ENCODE measurements around the gene OSM. TPM values are rescaled to one million over a fixed set of nuclear protein-coding genes. Genes with fewer than 3 reads are reported as not detected.
A peak's percentile ranks its signal among the peaks of the same experiment; 100 is the strongest.

OSM gene
- total and polyA plus RNA-seq, 4 donors = 0.39 to 1.9 (median 0.65) TPM

DNA sequence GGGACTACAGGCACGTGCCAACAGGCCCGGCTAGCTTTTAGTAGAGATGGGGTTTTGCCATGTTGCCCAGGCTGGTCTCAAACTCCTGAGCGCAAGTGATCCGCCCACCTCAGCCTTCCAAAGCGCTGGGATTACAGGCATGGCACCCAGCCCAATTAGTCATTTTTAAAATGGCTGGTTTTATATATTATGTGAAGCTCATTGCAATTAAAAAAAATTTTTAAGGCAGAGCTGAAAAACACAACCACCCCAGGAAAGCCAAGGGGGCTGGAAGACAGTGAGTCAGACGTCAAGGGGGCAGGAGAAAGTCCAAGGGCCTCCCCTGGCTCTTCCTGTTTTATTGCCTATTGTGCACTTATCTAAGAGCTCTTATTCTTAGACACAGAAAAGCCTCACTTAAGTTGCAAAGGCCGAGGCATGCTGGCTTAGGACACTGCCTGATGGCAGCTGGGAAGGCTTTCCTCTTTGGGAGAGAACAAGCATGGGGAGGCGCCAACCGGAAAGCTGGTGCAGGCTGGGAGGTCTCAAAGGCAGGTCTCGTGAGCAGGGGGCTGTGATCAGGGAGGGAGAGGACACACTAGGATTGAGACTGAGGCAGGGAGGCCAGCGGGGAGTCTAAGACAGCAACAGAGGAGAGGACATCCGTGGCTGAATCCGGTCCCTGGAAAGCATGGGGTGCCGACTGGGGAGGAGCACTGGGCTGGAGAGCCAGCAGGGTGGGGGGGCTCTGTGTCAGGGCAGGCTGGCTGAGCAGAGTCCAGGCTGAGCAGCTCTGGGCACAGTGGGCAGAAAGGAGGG, 11.1 kb upstream of the OSM start:
- peak in 1 of 6 donors; percentile 43 for DNase-seq (ENCODE audit: low read depth in 4 of 6, low spot score in 6 of 6)
- Histone ChIP-seq H3K27me3 (ENCODE audit: control insufficient read depth, insufficient read depth, low read length) (no peaks in the 10 kb centered on the region), H3K4me1 (ENCODE audit: control insufficient read depth, insufficient read depth, low read length) (peaks cover 15% of the 10 kb centered on the region), H3K4me3 (ENCODE audit: low read depth, low read length) (no peak overlapping the region), H3K36me3 (ENCODE audit: control insufficient read depth, insufficient read depth, low read length) (peaks cover 4% of the 10 kb centered on the region), H3K9me3 (ENCODE audit: control insufficient read depth, insufficient read depth, low read length) (no peaks in the 10 kb centered on the region), H3K27ac (ENCODE audit: low read depth, low read length) (peak overlapping the region; percentile 76)
- WGBS (ENCODE audit: insufficient coverage) = 24% methylated on average over 9 of the region's 14 CpGs

DNA sequence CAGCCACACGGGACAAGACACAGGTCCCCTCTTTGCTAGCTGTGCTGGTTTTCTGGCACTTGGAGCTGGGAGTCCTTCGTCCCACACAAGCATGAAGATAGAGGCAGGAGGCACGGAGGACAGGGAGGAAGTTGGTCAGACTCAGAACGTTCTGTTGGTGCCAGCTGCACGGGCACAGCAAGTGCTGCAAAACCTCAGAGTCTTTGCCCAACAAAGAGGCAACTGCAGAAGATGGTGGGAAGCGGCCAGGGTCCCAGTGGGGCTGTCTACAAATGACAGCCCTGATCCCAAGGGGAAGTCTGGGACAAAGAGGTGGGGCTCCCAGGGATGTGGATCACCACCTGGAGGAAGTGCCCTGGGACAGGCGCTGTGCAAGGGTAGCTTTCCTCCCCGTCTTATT, 9.4 kb upstream of the OSM start:
- 76% methylated on average over 8 of the region's 8 CpGs for WGBS (ENCODE audit: insufficient coverage)
- Histone ChIP-seq H3K27me3 (ENCODE audit: control insufficient read depth, insufficient read depth, low read length) (no peaks in the 10 kb centered on the region), H3K4me1 (ENCODE audit: control insufficient read depth, insufficient read depth, low read length) (peaks cover 15% of the 10 kb centered on the region)

DNA sequence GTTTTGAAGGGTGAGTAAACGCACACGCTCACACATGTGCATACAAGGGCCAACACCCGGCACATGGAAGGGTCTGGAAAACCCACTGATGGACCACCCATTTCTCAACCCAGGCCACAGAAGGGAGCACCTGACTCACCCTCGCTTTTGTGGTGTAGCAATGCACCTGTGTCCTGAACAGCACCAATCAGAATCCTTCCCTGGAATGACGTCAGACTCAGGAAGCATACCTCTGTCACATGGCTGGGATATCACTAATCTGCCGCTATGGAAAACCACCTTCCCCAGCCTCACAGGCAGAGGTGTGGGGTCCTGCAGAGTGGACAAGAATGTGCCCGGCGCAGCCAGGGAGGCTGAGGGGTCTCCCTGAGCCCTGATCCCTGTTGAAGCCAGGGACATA, 9.0 kb upstream of the OSM start:
- no peak for DNase-seq (ENCODE audit: low read depth in 4 of 6, low spot score in 6 of 6)
- 88% methylated on average over 8 of the region's 8 CpGs for WGBS (ENCODE audit: insufficient coverage)
- Histone ChIP-seq H3K4me3 (ENCODE audit: low read depth, low read length) (no peak overlapping the region), H3K36me3 (ENCODE audit: control insufficient read depth, insufficient read depth, low read length) (no peaks in the 10 kb centered on the region), H3K4me1 (ENCODE audit: control insufficient read depth, insufficient read depth, low read length) (peaks cover 15% of the 10 kb centered on the region), H3K9me3 (ENCODE audit: control insufficient read depth, insufficient read depth, low read length) (no peaks in the 10 kb centered on the region), H3K27me3 (ENCODE audit: control insufficient read depth, insufficient read depth, low read length) (no peaks in the 10 kb centered on the region), H3K27ac (ENCODE audit: low read depth, low read length) (no peak overlapping the region)

More for the DNA sequence above, 9.4 kb upstream of the OSM start:
- no peaks in the 10 kb centered on the region for H3K9me3 ChIP-seq (ENCODE audit: control insufficient read depth, insufficient read depth, low read length)
- H3K27ac ChIP-seq (ENCODE audit: low read depth, low read length) = no peak overlapping the region
- no peaks in the 10 kb centered on the region for H3K36me3 ChIP-seq (ENCODE audit: control insufficient read depth, insufficient read depth, low read length)
- no peak for DNase-seq (ENCODE audit: low read depth in 4 of 6, low spot score in 6 of 6)
- H3K4me3 ChIP-seq (ENCODE audit: low read depth, low read length) = no peak overlapping the region

DNA sequence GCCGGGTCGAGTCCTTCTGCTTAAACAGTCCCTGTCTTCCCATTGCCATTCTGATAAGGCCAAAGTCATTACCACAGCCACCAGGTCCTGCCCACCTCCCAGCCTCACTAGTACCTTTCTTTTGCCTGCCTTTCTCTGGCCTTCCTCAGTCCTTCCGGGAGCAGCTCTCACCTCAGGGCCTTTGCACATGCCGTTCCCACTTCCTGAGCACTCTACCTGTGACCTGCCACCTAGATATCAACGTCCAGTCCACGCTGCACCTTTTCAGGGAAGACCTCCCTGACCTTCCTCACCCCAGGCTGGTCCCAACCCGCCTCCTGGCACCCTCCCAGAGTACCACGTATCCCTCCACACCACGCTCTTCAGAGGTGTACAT, 7.8 kb upstream of the OSM start:
- Histone ChIP-seq H3K4me3 (ENCODE audit: low read depth, low read length) (no peak overlapping the region), H3K9me3 (ENCODE audit: control insufficient read depth, insufficient read depth, low read length) (no peaks in the 10 kb centered on the region)
- WGBS (ENCODE audit: insufficient coverage) = 86% methylated on average over 6 of the region's 9 CpGs

DNA sequence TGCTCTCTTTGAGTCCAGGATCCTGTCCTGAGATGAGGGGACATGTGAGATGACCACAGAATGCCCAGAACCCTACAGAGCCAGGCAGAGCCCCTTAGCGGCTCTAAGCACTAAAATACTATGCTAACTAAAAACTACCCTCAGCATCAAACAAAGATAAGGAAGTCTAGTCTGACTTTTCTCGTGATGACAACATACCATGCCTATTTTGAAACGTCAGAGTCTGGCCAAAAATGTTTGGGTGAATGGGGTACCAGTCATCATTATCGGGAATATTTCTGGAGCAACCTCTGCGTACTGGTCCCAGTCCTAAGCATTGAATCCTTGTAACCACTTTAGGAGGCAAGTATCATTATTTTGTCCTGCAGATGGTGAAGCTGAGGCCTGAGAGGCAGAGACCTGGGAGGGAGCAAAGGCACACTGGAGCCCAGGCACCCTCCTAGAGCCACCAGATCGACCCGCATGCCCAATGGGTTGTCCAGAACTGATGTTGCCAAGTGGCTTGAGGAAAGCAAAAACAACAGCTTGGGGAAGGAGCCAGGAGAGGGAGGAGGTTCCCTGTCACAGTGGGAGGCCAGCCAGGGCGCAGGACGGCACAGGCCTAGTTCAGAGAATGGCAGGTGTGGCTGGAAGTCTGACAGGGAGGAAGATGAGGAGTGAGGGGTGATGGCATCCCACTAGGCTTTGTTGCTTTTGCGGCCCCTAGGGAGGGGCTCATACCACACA, 7.2 kb upstream of the OSM start:
- Histone ChIP-seq H3K4me3 (ENCODE audit: low read depth, low read length) (no peak overlapping the region), H3K9me3 (ENCODE audit: control insufficient read depth, insufficient read depth, low read length) (no peaks in the 10 kb centered on the region), H3K27me3 (ENCODE audit: control insufficient read depth, insufficient read depth, low read length) (no peaks in the 10 kb centered on the region), H3K4me1 (ENCODE audit: control insufficient read depth, insufficient read depth, low read length) (peaks cover 15% of the 10 kb centered on the region), H3K36me3 (ENCODE audit: control insufficient read depth, insufficient read depth, low read length) (no peaks in the 10 kb centered on the region), H3K27ac (ENCODE audit: low read depth, low read length) (no peak overlapping the region)
- 69% methylated on average over 7 of the region's 10 CpGs for WGBS (ENCODE audit: insufficient coverage)
- DNase-seq (ENCODE audit: low read depth in 4 of 6, low spot score in 6 of 6) = no peak

More for the DNA sequence above, 7.8 kb upstream of the OSM start:
- no peaks in the 10 kb centered on the region for H3K36me3 ChIP-seq (ENCODE audit: control insufficient read depth, insufficient read depth, low read length)
- no peak overlapping the region for H3K27ac ChIP-seq (ENCODE audit: low read depth, low read length)
- no peak for DNase-seq (ENCODE audit: low read depth in 4 of 6, low spot score in 6 of 6)
- H3K27me3 ChIP-seq (ENCODE audit: control insufficient read depth, insufficient read depth, low read length) = no peaks in the 10 kb centered on the region
- peaks cover 15% of the 10 kb centered on the region for H3K4me1 ChIP-seq (ENCODE audit: control insufficient read depth, insufficient read depth, low read length)

DNA sequence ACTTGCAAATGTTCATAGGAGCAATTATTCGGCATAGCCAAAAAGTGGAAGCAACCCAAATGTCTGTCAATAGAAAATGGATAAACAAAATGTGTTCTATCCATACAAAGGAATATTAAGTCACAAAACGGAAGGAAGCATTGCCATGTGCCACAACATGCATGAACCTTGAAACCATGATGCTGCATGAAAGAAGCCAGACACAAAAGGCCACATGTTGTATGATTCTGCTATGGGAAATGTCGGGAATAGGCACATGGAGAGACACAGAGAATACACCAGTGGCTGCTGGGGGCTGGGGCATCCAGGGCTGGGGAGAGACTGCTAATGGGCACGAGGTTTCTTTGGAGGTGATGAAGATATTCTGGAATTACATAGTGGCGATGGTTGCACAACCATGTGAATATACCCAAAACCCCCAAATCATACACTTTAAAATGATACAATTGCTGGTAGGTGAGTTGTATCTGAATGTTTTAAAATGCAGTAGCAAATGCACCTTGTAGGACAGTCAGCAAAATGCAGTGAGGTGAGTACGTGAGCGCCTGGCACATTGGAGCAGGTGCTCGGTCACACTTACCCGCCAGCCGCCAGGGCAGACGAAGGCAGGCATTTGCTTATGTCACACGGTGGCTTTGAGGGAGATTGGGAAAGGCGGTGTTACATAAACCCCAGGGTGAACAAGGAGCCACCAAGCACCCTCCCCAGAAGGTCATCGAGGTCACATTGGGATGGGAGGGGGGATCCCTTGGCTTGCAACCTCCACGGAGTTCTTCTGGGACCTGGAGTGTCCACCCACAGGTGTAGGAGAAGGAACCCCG, 6.3 kb upstream of the OSM start:
- Histone ChIP-seq H3K4me1 (ENCODE audit: control insufficient read depth, insufficient read depth, low read length) (peaks cover 9% of the 10 kb centered on the region), H3K36me3 (ENCODE audit: control insufficient read depth, insufficient read depth, low read length) (no peaks in the 10 kb centered on the region), H3K4me3 (ENCODE audit: low read depth, low read length) (no peak overlapping the region), H3K27ac (ENCODE audit: low read depth, low read length) (no peak overlapping the region), H3K27me3 (ENCODE audit: control insufficient read depth, insufficient read depth, low read length) (no peaks in the 10 kb centered on the region), H3K9me3 (ENCODE audit: control insufficient read depth, insufficient read depth, low read length) (no peaks in the 10 kb centered on the region)
- 78% methylated on average over 10 of the region's 16 CpGs for WGBS (ENCODE audit: insufficient coverage)
- no peak for DNase-seq (ENCODE audit: low read depth in 4 of 6, low spot score in 6 of 6)

DNA sequence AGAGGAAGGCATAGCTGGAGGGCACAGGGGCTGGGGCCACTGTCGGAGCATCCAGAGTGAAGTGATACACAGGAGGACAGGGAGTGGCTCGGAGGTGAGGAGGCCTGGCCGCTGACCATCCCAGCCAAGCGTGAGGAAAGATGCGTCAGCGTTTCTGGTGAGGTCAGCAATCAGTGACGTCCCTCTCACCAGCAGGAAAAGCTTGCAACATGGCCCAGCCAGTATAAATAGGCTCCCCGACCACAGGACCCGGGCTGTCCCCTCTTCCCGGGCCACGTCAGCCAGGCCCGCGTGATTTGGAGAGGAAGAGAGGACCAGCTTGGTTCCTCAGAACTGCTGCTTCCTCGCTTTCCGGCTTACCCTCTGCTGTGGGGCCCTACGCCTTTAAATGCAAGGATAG, 4.2 kb upstream of the OSM start:
- Histone ChIP-seq H3K9me3 (ENCODE audit: control insufficient read depth, insufficient read depth, low read length) (no peaks in the 10 kb centered on the region), H3K27ac (ENCODE audit: low read depth, low read length) (no peak overlapping the region), H3K27me3 (ENCODE audit: control insufficient read depth, insufficient read depth, low read length) (no peaks in the 10 kb centered on the region), H3K4me3 (ENCODE audit: low read depth, low read length) (no peak overlapping the region), H3K36me3 (ENCODE audit: control insufficient read depth, insufficient read depth, low read length) (no peaks in the 10 kb centered on the region), H3K4me1 (ENCODE audit: control insufficient read depth, insufficient read depth, low read length) (peaks cover 5% of the 10 kb centered on the region)
- DNase-seq (ENCODE audit: low read depth in 4 of 6, low spot score in 6 of 6) = peak in 1 of 6 donors; percentile 33
- 85% methylated on average over 16 of the region's 16 CpGs for WGBS (ENCODE audit: insufficient coverage)

DNA sequence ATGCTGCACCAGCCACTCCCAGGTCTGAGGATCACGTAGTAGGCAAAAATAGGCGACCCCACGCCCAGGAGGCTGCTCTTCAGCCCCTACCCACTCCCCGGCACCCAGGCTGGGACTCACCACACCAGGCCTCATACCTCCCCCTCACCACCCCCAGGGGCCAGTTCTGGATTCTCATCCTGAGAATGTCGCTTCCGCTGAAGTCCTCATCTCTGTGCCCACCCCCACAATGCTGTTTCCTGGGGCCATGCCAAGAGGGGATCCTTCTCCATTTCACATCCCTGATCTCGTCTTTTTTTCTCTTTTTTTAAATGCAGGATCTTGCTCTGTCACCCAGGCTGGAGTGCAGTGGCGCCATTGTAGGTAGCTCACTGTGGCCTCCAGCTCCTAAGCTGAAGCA, 1.7 kb upstream of the OSM start:
- H3K27me3 ChIP-seq (ENCODE audit: control insufficient read depth, insufficient read depth, low read length) = no peaks in the 10 kb centered on the region
- no peak for DNase-seq (ENCODE audit: low read depth in 4 of 6, low spot score in 6 of 6)
- no peak overlapping the region for H3K4me3 ChIP-seq (ENCODE audit: low read depth, low read length)
- no peaks in the 10 kb centered on the region for H3K9me3 ChIP-seq (ENCODE audit: control insufficient read depth, insufficient read depth, low read length)
- WGBS (ENCODE audit: insufficient coverage) = 81% methylated on average over 8 of the region's 8 CpGs
- H3K36me3 ChIP-seq (ENCODE audit: control insufficient read depth, insufficient read depth, low read length) = no peaks in the 10 kb centered on the region
- no peak overlapping the region for H3K27ac ChIP-seq (ENCODE audit: low read depth, low read length)
- peaks cover 6% of the 10 kb centered on the region for H3K4me1 ChIP-seq (ENCODE audit: control insufficient read depth, insufficient read depth, low read length)

DNA sequence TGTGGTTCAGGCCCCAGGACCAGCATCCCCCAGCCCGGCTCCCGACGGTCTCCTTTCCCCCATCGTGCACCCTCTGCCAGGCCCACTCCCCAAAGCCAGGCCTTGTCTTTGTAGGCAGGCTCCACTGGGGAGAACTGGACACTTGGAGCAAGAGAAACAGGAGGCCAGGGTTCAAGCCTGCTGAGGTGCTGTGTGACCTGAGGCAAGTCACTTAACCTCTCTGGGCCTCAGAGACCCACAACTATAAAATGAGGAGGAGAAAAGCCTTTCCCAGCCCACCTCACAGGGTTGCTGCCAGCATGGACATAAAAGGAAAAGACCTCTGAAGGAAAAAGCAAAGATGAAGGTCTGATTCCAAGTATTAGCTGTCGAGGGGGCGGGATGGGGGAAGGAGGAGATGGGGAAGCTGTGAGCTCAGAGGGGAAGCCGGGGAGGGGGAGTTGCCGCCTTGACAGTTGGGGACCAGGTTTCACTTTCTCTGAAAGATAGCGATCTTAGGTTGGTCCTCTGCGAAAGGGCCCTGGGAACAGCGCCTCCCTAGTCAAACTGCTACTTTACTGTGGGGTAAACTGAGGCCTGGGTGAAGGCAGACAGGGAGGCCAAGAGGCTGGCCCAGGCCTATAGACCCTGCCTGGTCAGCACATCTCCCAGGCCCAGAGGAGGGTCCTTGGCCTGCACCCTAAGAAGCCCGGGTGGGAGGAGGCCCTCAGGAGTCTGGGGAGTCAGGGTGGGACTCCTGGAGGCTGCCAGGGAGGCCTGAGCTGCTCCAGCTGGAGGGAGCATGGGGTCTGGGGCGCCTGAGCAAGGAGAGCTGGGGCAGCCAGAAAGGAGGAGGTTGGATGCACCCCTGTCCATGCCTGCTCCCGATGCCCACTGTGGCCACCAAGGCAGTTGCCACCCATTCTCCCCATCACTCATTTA, 991 bp upstream of the OSM start:
- H3K27me3 ChIP-seq (ENCODE audit: control insufficient read depth, insufficient read depth, low read length) = no peaks in the 10 kb centered on the region
- no peaks in the 10 kb centered on the region for H3K36me3 ChIP-seq (ENCODE audit: control insufficient read depth, insufficient read depth, low read length)
- WGBS (ENCODE audit: insufficient coverage) = 87% methylated on average over 12 of the region's 14 CpGs
- DNase-seq (ENCODE audit: low read depth in 4 of 6, low spot score in 6 of 6) = no peak
- H3K4me3 ChIP-seq (ENCODE audit: low read depth, low read length) = no peak overlapping the region
- peaks cover 12% of the 10 kb centered on the region for H3K4me1 ChIP-seq (ENCODE audit: control insufficient read depth, insufficient read depth, low read length)
- no peak overlapping the region for H3K27ac ChIP-seq (ENCODE audit: low read depth, low read length)
- no peaks in the 10 kb centered on the region for H3K9me3 ChIP-seq (ENCODE audit: control insufficient read depth, insufficient read depth, low read length)

Measured in spinal cord (tissue), 10 donors.